CD4-positive, CD25-positive, alpha-beta regulatory T cell (primary cell): Measurements from ENCODE around the gene SUMO2. TPM values are rescaled to one million over a fixed set of nuclear protein-coding genes. Genes with fewer than 3 reads are reported as not detected.
"Not testable (repeated sequence)": the region's sequence is repeated elsewhere in the genome, so short reads cannot be mapped to it uniquely, and the experiment has no call there.

Source experiments
- ATAC-seq, 2 donors: fragments of 150-1000 bp; cut with Tn5 transposase; one replicate each; pipeline ENCODE4 v1.10.0; 2021; ENCODE audit warnings: low read depth in 2 of 2, moderate number of reproducible peaks in 2 of 2, moderate library complexity in 1 of 2
- DNase-seq, 3 donors: peaks; one replicate each; pipeline versions ENCODE4 v3.0.0 to v3.0.0-alpha.2; 2012 to 2022; ENCODE audit warnings: mixed read lengths in 1 of 3
- H3K27ac ChIP-seq: one replicate; pipeline ENCODE4 v1.7.0; 2013; ENCODE audit warnings: mild to moderate bottlenecking, low read length; ENCODE audit not compliant: insufficient read depth, poor library complexity, severe bottlenecking
- H3K27me3 ChIP-seq: one replicate; pipeline ENCODE4 v1.7.0; 2013; ENCODE audit warnings: low read length; ENCODE audit not compliant: control insufficient read depth, insufficient read depth
- H3K36me3 ChIP-seq: one replicate; pipeline ENCODE4 v1.7.0; 2013; ENCODE audit warnings: mild to moderate bottlenecking, low read length, moderate library complexity; ENCODE audit not compliant: control insufficient read depth, insufficient read depth
- H3K4me1 ChIP-seq: 2 replicates; pipeline ENCODE4 v1.7.0; 2013; ENCODE audit warnings: mild to moderate bottlenecking, low read length; ENCODE audit not compliant: insufficient read depth, control insufficient read depth, poor library complexity, severe bottlenecking
- H3K4me3 ChIP-seq: one replicate; pipeline ENCODE4 v1.7.0; 2013; ENCODE audit warnings: low read depth, mild to moderate bottlenecking, low read length, moderate library complexity
- H3K9me3 ChIP-seq, 2 experiments: 1 replicate in 1 of 2; 2 replicates in 1 of 2; pipeline ENCODE4 v1.7.0; 2013; ENCODE audit warnings: low read length in 2 of 2, mild to moderate bottlenecking in 1 of 2, moderate library complexity in 1 of 2; ENCODE audit not compliant: control insufficient read depth in 2 of 2
- H3K27ac Mint-ChIP-seq, 3 donors: one replicate each; pipeline ENCODE4 v1.8.0; 2020 to 2022; ENCODE audit warnings: mild to moderate bottlenecking in 3 of 3, mixed read lengths in 3 of 3, moderate library complexity in 2 of 3
- H3K27me3 Mint-ChIP-seq: one replicate; pipeline ENCODE4 v1.8.0; 2022; ENCODE audit warnings: mild to moderate bottlenecking, mixed read lengths
- H3K36me3 Mint-ChIP-seq: one replicate; pipeline ENCODE4 v1.8.0; 2020; ENCODE audit warnings: mixed read lengths
- H3K4me1 Mint-ChIP-seq, 4 donors: one replicate each; pipeline ENCODE4 v1.8.0; 2020 to 2022; ENCODE audit warnings: mixed read lengths in 4 of 4, mild to moderate bottlenecking in 1 of 4
- H3K4me3 Mint-ChIP-seq, 4 donors: one replicate each; pipeline ENCODE4 v1.8.0; 2020 to 2022; ENCODE audit warnings: mild to moderate bottlenecking in 4 of 4, mixed read lengths in 4 of 4, moderate library complexity in 3 of 4
- H3K9me3 Mint-ChIP-seq, 7 donors: one replicate each; pipeline ENCODE4 v1.8.0; 2020 to 2022; ENCODE audit warnings: mixed read lengths in 7 of 7, mild to moderate bottlenecking in 3 of 7, moderate library complexity in 2 of 7
- polyA plus RNA-seq, 4 donors: library from polyadenylated mRNA; unstranded; fragments of 300-500 nt; fragmentation: Illumina TruSeq; gene quantifications; one replicate each; pipeline ENCODE4 v1.2.3, GENCODE V29; 2021
- total RNA-seq: library from RNA; stranded (reverse); gene quantifications from one replicate; pipeline ENCODE4 v1.2.3, GENCODE V29; 2022

SUMO2 gene
- total and polyA plus RNA-seq, 5 donors from 2014 or later = 318 to 660 (median 474) TPM

DNA sequence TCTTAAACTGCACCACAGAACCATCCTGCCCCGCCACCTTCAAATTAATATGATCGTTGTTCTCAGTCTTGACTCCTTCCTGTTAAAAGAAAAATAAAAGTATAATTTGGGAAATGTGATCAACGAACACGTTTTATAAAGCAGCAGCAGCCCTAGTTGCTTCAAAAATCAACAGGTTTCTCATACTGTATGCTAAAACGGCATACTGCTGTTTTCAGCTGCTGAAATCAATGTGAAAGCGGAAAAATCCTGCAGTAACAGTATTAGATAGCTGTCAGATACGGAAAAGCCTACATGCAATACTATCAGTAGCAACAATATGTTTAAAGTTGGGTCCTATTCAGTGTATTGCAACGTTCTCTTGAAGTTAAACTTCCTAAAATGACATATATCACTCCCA, 1.6 kb downstream of the SUMO2 start:
- peaks cover 16% of the 10 kb centered on the region for H3K27me3 Mint-ChIP-seq
- ATAC-seq = no peak
- H3K9me3 Mint-ChIP-seq = no peaks in the 10 kb centered on the region
- Histone ChIP-seq H3K4me1 (peaks cover 52% of the 10 kb centered on the region), H3K9me3 (no peaks in the 10 kb centered on the region), H3K27ac (peak overlapping the region; percentile 97), H3K36me3 (peaks cover 28% of the 10 kb centered on the region), H3K27me3 (no peaks in the 10 kb centered on the region), H3K4me3 (peak overlapping the region; percentile 98)
- peaks cover 5% of the 10 kb centered on the region for H3K36me3 Mint-ChIP-seq
- no peak for DNase-seq
- H3K4me1 Mint-ChIP-seq = peaks cover 20 to 54% (median 33%) of the 10 kb centered on the region in 4 donors
- H3K27ac Mint-ChIP-seq = peak overlapping the region; percentile 81 to 88 (median 83)
- peak overlapping the region; percentile 94 to 98 (median 95) for H3K4me3 Mint-ChIP-seq

DNA sequence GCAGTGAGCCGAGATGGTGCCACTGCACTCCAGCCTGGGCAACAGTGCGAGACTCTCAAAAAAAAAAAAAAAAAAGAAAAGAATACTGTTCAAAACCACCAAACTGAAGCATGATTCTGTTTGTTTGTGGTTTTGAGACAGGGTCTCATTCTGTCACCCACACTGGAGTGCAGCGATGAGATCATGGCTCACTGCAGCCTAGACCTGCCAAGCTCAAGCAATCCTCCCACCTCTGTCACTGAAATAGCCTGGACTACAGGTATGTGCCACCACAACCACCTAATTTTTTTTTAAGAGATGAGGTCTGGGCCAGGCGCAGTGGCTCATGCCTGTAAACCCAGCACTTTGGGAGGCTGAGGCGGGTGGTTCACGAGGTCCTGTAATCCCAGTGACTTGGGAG, 4.3 kb downstream of the SUMO2 start:
- DNase-seq = no peak
- Mint-ChIP-seq H3K9me3 (no peaks in the 10 kb centered on the region), H3K27me3 (peaks cover 9% of the 10 kb centered on the region), H3K4me1 (peaks cover 15 to 51% (median 29%) of the 10 kb centered on the region in 4 donors), H3K36me3 (peaks cover 12% of the 10 kb centered on the region), H3K27ac (no peak overlapping the region), H3K4me3 (peak overlapping the region in 1 of 4 donors; percentile 57)
- no peak for ATAC-seq
- Histone ChIP-seq H3K36me3 (peaks cover 53% of the 10 kb centered on the region), H3K4me3 (no peak overlapping the region), H3K27ac (no peak overlapping the region), H3K27me3 (no peaks in the 10 kb centered on the region), H3K4me1 (peaks cover 44% of the 10 kb centered on the region), H3K9me3 (no peaks in the 10 kb centered on the region)

DNA sequence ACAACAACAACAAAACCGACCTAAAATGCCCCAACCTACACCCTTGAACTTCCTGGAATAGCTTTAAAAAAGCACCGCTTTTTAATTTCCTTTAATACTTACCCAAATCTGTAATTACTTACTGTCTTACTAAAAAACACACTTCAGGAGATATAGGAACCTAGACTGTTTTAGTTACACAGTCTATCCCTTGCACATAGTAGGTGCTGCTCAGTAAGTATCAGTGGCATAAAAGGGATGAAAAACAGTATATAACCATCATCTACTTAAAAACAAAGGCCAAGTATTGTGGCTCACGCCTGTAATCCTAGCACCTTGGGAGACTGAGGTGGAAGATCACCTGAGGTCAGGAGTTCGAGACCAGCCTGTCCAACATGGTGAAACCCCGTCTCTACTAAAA, 6.1 kb downstream of the SUMO2 start:
- H3K27me3 ChIP-seq = no peaks in the 10 kb centered on the region
- no peaks in the 10 kb centered on the region for H3K9me3 Mint-ChIP-seq
- H3K4me3 Mint-ChIP-seq = peak overlapping the region in 1 of 4 donors; percentile 52
- H3K27me3 Mint-ChIP-seq = peaks cover 6% of the 10 kb centered on the region
- H3K9me3 ChIP-seq = no peaks in the 10 kb centered on the region
- peaks cover 45% of the 10 kb centered on the region for H3K4me1 ChIP-seq
- H3K36me3 ChIP-seq = peaks cover 62% of the 10 kb centered on the region
- H3K27ac Mint-ChIP-seq = no peak overlapping the region
- H3K4me1 Mint-ChIP-seq = peaks cover 18 to 57% (median 33%) of the 10 kb centered on the region in 4 donors
- no peak for DNase-seq
- no peak overlapping the region for H3K27ac ChIP-seq
- no peak for ATAC-seq
- H3K4me3 ChIP-seq = no peak overlapping the region
- peaks cover 23% of the 10 kb centered on the region for H3K36me3 Mint-ChIP-seq

DNA sequence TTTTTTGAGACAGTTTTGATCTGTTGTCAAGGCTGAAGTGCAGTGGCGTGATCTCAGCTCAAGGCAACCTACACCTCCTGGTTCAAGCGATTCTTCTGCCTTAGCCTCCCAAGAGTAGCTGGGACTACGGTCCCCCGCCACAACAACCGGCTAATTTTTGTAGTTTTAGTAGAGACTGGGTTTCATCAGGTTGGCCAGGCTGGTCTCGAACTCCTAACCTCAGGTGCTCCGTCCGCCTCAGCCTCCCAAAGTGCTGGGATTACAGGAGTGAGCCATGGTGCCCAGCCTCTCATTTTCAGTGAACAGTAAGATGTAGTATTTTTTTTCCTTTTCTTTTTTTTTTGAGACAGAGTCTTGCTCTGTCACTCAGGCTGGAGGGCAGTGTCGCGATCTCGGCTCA, 7.8 kb downstream of the SUMO2 start:
- ATAC-seq (no peak), DNase-seq (no peak)
- Histone ChIP-seq H3K4me3 (no peak overlapping the region), H3K4me1 (peaks cover 38% of the 10 kb centered on the region), H3K36me3 (peaks cover 62% of the 10 kb centered on the region), H3K27ac (no peak overlapping the region), H3K27me3 (no peaks in the 10 kb centered on the region), H3K9me3 (no peaks in the 10 kb centered on the region)
- Mint-ChIP-seq H3K36me3 (peaks cover 24% of the 10 kb centered on the region), H3K27ac (no peak overlapping the region), H3K4me1 (peaks cover 11 to 46% (median 25%) of the 10 kb centered on the region in 4 donors), H3K4me3 (no peak overlapping the region), H3K9me3 (no peaks in the 10 kb centered on the region), H3K27me3 (no peaks in the 10 kb centered on the region)

DNA sequence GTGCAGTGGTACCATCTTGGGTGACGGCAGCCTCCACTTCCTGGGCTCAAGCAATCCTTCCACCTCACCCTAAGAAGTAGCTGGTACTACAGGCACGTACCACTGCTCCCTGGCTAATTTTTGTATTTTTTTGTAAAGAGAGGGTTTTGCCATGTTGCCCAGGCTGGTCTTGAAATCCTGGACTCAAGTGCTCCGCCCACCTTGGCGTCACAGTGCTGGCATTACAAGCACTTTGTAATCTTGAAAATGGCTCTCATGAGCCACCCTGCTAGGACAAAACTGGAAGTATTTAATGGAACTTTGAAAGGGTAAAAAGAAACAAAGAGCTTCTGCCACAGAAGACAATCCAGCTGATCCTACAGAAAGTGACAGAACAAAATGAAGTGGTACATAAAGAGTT, 9.2 kb downstream of the SUMO2 start:
- ATAC-seq = no peak
- Mint-ChIP-seq H3K27me3 (no peaks in the 10 kb centered on the region), H3K4me3 (peak overlapping the region in 1 of 4 donors; percentile 15)

DNA sequence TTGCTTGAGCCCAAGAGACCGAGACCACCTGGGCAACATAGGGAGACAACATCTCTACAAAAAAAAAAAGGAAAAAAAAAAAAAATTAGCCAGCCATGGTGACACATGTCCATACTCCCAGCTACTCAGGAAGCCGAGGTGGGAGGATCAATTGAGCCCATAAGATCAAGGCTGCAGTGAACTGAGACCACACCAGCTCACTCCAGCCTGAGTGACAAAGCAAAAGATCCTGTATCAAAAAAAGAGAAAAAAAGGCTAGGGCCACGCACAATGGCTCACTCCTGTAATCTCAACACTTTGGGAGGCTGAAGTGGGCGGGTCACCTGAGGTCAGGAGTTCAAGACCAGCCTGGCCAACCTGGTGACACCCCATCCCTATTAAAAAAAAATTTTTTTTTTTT, 13.8 kb downstream of the SUMO2 start:
- no peaks in the 10 kb centered on the region for H3K9me3 Mint-ChIP-seq
- no peak for ATAC-seq
- H3K4me3 ChIP-seq = no peak overlapping the region
- peaks cover 6 to 19% (median 13%) of the 10 kb centered on the region in 4 donors for H3K4me1 Mint-ChIP-seq
- H3K27me3 ChIP-seq = no peaks in the 10 kb centered on the region
- no peak overlapping the region for H3K27ac Mint-ChIP-seq
- peak overlapping the region; percentile 6 for H3K27ac ChIP-seq
- H3K4me1 ChIP-seq = peaks cover 15% of the 10 kb centered on the region
- no peaks in the 10 kb centered on the region for H3K9me3 ChIP-seq
- peaks cover 40% of the 10 kb centered on the region for H3K36me3 ChIP-seq
- no peaks in the 10 kb centered on the region for H3K27me3 Mint-ChIP-seq
- no peak overlapping the region for H3K4me3 Mint-ChIP-seq
- DNase-seq = no peak
- H3K36me3 Mint-ChIP-seq = peaks cover 21% of the 10 kb centered on the region

More for the DNA sequence above, 9.2 kb downstream of the SUMO2 start:
- no peaks in the 10 kb centered on the region for H3K9me3 ChIP-seq
- no peak overlapping the region for H3K4me3 ChIP-seq
- Mint-ChIP-seq H3K27ac (peak overlapping the region in 2 of 3 donors; percentile 28 to 63), H3K36me3 (peaks cover 24% of the 10 kb centered on the region), H3K4me1 (peaks cover 11 to 32% (median 19%) of the 10 kb centered on the region in 4 donors), H3K9me3 (no peaks in the 10 kb centered on the region)
- no peak overlapping the region for H3K27ac ChIP-seq
- no peaks in the 10 kb centered on the region for H3K27me3 ChIP-seq
- DNase-seq = no peak
- peaks cover 23% of the 10 kb centered on the region for H3K4me1 ChIP-seq
- H3K36me3 ChIP-seq = peaks cover 53% of the 10 kb centered on the region

DNA sequence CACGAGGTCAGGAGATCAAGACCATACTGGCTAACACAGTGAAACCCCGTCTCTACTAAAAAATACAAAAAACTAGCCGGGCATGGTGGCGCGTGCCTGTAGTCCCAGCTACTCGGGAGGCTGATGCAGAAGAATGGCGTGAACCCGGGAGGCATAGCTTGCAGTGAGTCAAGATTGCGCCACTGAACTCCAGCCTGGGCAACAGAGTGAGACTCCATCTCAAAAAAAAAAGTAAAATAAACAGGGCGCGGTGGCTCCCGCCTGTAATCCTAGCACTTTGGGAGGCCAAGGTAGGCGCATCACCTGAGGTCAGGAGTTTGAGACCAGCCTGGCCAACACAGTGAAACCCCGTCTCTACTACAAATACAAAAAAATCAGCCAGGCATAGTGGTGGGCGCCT, 18.2 kb downstream of the SUMO2 start:
- not testable (repeated sequence) for H3K36me3 Mint-ChIP-seq

DNA sequence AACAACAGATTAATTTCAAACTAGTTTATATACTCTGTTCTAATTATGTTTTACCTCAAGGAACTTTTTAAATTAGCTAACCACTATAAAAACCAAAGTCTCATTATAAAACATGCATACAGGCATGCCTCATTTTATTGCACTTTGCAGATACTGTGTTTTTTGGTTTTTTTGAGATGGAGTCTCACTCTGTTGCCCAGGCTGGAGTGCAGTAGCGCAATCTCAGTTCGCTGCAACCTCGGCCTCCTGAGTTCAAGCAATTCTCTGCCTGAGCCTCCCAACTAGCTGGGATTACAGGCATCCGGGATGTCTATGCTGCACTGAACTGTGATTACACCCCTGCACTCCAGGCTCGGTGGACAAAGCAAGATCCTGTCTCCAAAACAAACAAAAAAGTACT, 19.7 kb downstream of the SUMO2 start:
- no peaks in the 10 kb centered on the region for H3K27me3 ChIP-seq
- no peaks in the 10 kb centered on the region for H3K4me1 Mint-ChIP-seq
- no peak overlapping the region for H3K27ac ChIP-seq
- no peak for DNase-seq
- peaks cover 20% of the 10 kb centered on the region for H3K36me3 ChIP-seq
- no peak overlapping the region for H3K27ac Mint-ChIP-seq
- no peaks in the 10 kb centered on the region for H3K9me3 Mint-ChIP-seq
- H3K36me3 Mint-ChIP-seq = peaks cover 9% of the 10 kb centered on the region
- H3K9me3 ChIP-seq = no peaks in the 10 kb centered on the region
- no peak for ATAC-seq
- no peak overlapping the region for H3K4me3 Mint-ChIP-seq
- no peak overlapping the region for H3K4me3 ChIP-seq
- H3K27me3 Mint-ChIP-seq = no peaks in the 10 kb centered on the region
- no peaks in the 10 kb centered on the region for H3K4me1 ChIP-seq

More for the DNA sequence above, 18.2 kb downstream of the SUMO2 start:
- H3K9me3 ChIP-seq, H3K4me3 ChIP-seq, H3K4me1 ChIP-seq, H3K27ac ChIP-seq, DNase-seq, H3K27me3 Mint-ChIP-seq, ATAC-seq, H3K4me3 Mint-ChIP-seq, H3K9me3 Mint-ChIP-seq, H3K27me3 ChIP-seq, H3K4me1 Mint-ChIP-seq, H3K27ac Mint-ChIP-seq: not testable (repeated sequence)
- peaks cover 28% of the 10 kb centered on the region for H3K36me3 ChIP-seq
